H1 (cell line): ENCODE data around the gene DPYSL3. TPM values are rescaled to one million over a fixed set of nuclear protein-coding genes. Genes with fewer than 3 reads are reported as not detected.

ENCODE experiments used
- CTBP2 ChIP-seq: IDR thresholded peaks from 2 replicates; pipeline ENCODE4 v1.7.0; 2011; ENCODE audit warnings: borderline replicate concordance, mild to moderate bottlenecking, moderate library complexity, mixed read lengths, low read length; ENCODE audit not compliant: insufficient read depth, insufficient read length
- RFX5 ChIP-seq: IDR thresholded peaks from 2 replicates; pipeline ENCODE4 v1.6.1; 2011; ENCODE audit warnings: low read depth, low read length, improper control_type of control experiment, borderline replicate concordance
- polyA plus RNA-seq, 7 experiments: library from polyadenylated mRNA; depleted of rRNA in 3 of 7; stranded (reverse) in 5 of 7; unstranded in 2 of 7; fragments of >200 nt in 5 of 7; fragments of 200-250 nt in 2 of 7; gene quantifications; 1 replicate in 5 of 7; 2 replicates in 1 of 7; 4 replicates in 1 of 7; pipeline versions ENCODE4 v1.2.1 to v1.2.3, GENCODE V29; 2011 to 2013; ENCODE audit warnings: missing spikeins in 2 of 7, mixed read lengths in 2 of 7
- total RNA-seq: library from RNA; stranded (reverse); fragmentation: NEBNext Ultra II Directional; extraction: Animal tissue kit (Norgen Biotek cat#: 25700); gene quantifications from 2 replicates; pipeline ENCODE4 v1.2.1, GENCODE V29; 2021

The DPYSL3 gene
- total and polyA plus RNA-seq, 2 of the 8 experiments (the other 6 are each of a cell fraction or from before 2014, with no cell fraction given): 268 to 387 TPM

DNA sequence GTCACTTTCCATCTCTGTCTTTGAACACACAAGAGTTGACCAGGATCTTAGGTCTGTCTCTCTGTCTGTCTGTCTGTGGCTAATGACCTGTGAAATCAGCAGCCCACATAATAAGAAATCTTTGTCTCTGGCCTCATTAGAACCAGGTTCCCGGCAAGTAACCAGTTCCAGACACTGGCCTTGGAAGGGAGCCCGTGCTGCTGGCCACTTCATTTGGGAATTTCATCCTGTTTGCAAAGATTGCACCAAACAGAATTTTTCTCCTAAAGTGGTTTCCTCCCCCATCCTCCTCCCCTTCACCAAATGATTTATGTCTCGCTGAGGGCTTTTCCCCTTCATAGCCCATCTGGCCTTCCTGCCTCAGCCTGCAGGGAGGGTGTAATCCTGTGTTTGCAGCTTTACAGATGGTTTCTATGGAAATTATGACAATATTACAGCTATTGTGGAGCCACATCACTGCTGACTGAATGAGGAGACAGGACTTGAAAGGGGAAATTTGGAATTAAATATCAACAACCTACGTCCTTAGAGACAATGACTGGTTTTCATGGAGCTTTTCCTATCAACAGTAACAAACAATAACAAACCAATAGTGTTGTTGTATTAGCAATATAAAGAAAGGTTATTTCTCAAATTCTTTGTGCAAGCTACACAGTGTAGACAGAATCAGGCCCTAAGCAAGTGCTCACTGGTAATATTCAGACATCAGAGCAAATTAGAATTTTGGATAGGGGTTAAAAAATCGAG is 25.7 kb downstream of the DPYSL3 start (continued):
- TF ChIP-seq CTBP2: no peak
- TF ChIP-seq RFX5: no peak
